Peyer's patch (tissue), 4 donors: ENCODE measurements around the gene AUP1.

Experiments
- POLR2A ChIP-seq, 2 donors: fragments of 450-650 bp; IDR thresholded peaks; one replicate each; pipeline ENCODE4 v1.5.1; 2017; ENCODE audit warnings: antibody characterized with exemption in 2 of 2, mild to moderate bottlenecking in 2 of 2, moderate library complexity in 2 of 2
- TF ChIP-seq, protein P1 (sequence below), 6 experiments: fragments of 450-650 bp in 4 of 6; fragments of 200-600 bp in 2 of 6; sonication (generic) in 1 of 6; IDR thresholded peaks; one replicate each; pipeline ENCODE4 v1.5.1; 2017 to 2019; ENCODE audit warnings: antibody characterized with exemption in 6 of 6, mild to moderate bottlenecking in 3 of 6, moderate library complexity in 1 of 6

DNA sequence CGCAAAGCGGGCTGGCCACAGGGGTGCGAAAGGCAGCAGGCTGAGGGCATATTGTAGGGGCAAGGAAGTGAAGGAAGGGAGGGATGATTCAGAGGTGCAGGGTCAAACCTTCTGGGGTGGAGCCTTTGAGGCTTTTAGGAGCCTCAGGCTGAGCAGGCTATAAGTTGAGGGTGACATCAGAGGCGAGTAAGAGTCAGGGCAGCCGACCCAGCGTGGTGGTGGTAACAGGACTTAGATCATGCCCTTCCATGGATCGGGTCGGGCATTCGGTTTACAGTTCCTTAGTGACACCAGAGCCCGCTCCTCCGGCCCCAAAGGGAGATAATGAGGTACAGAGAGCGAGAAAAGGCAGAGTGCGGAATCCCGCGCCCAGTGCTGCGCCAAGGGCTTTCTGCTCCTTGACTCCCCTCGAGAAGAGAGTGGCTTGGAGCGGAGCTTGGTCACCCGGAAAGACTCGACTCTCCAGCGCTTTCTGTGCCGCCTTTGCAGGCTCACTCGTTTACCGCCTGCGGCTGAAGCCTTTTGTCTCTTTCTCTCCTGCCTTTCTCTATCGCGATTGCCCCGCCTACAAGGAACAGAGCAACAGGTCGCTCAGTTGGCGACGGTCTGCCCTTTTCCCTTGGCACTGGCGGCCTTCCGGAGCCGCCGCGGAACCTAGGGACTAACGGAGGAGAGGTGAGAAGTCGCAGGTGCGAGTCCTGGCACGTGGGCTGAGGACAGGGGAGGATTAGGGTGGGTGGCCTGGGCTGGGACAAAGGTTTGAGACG is 30.8 kb downstream of the AUP1 start:
- TF ChIP-seq POLR2A (IDR thresholded peaks at IDR 0.05), result no peak
- TF ChIP-seq, protein P1, sequence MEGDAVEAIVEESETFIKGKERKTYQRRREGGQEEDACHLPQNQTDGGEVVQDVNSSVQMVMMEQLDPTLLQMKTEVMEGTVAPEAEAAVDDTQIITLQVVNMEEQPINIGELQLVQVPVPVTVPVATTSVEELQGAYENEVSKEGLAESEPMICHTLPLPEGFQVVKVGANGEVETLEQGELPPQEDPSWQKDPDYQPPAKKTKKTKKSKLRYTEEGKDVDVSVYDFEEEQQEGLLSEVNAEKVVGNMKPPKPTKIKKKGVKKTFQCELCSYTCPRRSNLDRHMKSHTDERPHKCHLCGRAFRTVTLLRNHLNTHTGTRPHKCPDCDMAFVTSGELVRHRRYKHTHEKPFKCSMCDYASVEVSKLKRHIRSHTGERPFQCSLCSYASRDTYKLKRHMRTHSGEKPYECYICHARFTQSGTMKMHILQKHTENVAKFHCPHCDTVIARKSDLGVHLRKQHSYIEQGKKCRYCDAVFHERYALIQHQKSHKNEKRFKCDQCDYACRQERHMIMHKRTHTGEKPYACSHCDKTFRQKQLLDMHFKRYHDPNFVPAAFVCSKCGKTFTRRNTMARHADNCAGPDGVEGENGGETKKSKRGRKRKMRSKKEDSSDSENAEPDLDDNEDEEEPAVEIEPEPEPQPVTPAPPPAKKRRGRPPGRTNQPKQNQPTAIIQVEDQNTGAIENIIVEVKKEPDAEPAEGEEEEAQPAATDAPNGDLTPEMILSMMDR (IDR thresholded peaks at IDR 0.05), result no peak
